KG1 (cell line): Measurements from ENCODE around the gene WDR89.
"Not testable (repeated sequence)": the region's sequence is repeated elsewhere in the genome, so short reads cannot be mapped to it uniquely, and the experiment has no call there.

Experiments
- DNase-seq: peaks from one replicate; lab custom pipeline; 2025; lab: John Stamatoyannopoulos, UW

Gene WDR89

DNA sequence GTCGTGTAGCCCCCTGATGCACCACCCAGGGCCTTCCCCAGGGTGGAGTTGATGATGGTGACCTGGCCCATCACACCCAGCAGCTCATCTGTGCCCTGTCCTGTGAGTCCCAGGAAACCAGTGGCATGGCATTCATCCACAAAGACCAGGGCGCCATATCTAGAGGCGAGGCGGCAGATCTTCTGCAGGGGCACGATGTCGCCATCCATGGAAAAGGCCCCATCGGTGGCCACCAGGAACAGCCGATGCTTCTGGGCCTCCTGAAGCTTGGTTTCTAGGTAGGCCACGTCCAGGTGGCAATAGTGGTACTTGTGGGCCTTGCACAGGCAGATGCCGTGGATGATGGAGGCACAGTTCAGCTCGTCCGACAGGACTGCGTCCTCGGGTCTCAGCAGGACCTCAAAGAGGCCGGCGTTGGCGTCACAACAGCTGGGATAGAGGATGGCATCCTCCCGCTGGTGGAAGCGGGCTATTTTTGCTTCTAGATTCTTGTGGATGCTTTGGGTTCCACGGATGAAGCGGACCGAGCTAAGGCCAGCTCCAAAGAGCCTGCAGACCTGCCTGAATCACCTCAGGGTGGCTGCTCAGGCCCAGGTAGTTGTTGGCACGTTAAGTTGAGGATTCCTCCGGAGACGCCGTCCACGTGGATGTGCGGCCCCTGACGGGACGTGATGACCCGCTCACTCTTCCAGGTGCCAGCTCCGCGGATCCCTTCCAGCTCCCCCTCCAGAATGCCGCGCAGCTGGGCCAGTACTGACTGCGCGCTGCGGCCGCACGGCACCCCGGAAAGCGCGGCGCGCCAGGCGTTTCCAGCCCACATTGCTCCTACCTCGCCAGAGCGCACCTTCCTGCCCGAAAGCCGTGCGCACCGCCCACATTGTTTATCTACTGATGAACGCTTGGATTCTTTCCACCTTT lies 47.0 kb downstream of the WDR89 start:
- DNase-seq, result no peak

GRCh38 chr14:63583046-63583445 lies 58.6 kb downstream of the WDR89 start:
- not testable (repeated sequence) for DNase-seq

- DNase-seq, result no peak
These were observed 60.2 kb downstream of the WDR89 start for GRCh38 chr14:63581491-63581890.

- no peak for DNase-seq
These were observed 63.4 kb downstream of the WDR89 start for GRCh38 chr14:63578300-63578699.

GRCh38 chr14:63573581-63573980 lies 68.1 kb downstream of the WDR89 start:
- no peak for DNase-seq

DNA sequence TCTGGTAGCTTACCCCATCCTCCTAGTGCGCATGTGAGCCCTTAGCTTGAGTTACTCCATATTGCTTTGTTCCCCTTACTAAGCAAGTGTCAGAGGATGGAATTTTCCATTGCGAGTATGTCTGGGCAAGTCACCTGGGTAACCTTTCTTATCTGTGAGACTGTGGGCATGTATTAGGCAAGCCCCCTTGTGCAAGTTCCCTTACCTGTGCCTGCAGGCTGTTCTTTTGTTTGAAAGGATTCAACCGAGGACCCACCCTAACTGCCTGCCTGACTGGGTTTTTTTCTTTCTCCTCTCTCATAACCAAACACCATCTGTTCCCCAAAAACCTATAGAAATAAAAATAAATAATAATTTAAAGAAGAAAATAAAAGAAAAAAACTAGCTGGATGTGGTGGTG lies 76.2 kb downstream of the WDR89 start:
- no peak for DNase-seq

DNA sequence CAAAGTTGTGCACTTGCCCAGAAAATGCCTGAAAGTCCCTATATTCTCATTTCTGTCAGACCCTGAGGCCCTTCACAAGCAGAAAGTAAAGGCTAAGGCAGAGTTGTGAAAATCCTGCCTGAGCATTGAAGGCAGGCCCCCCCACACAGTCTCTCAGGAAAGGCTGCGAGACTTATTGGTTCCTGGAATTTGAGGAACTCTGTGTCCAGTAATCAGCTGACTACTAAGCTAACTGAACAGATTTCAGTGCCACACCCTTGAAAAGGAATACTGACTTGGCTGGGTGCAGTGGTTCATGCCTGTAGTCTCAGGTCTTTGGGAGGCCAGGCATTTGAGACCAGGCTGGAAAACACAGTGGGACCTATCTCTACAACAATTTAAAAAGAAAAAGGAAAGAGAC lies 77.4 kb downstream of the WDR89 start:
- DNase-seq, result no peak

DNA sequence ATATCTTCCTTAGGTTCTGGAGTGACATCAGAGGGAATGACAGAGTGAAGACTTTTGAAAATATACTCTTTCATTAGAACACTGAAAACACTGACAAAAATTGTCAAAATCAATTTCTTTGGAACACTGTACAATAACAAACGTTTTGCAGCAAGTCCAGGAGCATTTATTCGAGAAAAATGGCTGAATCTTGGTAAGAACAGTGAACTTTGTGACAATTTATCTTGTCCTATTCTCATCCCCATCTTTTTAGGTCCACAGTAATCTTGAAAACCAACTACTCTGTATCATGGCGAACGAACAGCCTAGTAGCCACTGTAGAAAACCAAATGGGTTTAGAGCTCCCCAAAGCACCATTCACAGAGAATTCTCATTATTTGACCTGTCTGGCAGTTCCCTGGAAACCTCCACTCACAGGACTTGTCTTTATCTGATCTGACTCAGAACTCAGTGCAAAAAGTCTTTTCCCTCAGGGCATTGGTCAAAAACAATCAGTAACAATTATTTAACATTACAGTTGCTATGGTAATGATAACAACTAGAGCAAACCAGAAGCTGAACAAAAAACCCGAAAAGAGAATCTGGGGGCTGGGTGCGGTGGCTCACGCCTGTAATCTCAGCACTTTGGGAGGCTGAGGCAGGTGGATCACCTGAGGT lies 78.2 kb downstream of the WDR89 start:
- DNase-seq, result no peak

- no peak for DNase-seq
These were observed 79.3 kb downstream of the WDR89 start for GRCh38 chr14:63562405-63562804.

DNA sequence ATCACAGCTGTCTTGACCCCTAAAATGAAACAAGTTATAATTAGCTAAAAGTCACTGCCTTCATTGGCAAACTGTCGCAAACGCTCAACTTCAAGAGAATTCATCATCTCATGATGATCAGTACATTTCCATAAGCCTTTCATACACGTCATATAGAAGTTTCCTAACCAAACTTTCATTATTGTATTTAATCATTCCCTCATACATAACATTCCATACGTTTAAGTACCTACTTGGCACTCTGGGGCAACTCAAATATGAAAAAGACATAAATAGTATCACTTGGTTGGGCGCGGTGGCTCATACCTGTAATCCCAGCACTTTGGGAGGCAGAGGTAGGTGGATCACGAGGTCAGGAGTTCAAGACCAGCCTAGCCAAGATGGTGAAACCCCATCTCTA lies 86.1 kb downstream of the WDR89 start:
- no peak for DNase-seq

- no peak for DNase-seq
These were observed 90.3 kb downstream of the WDR89 start for GRCh38 chr14:63551332-63551731.

GRCh38 chr14:63547798-63548335 lies 93.8 kb downstream of the WDR89 start:
- DNase-seq, result no peak
